BLaER1 treated with 17β-estradiol and CSF1 and Interleukin-3, amounts not matched to agents 10 nM and 100 nM (cell line): ENCODE results near the gene SPAST.

Experiments used
- H3K27ac ChIP-seq, 11 experiments: shearing (Covaris generic); formaldehyde crosslinking; 2 replicates each; pipeline ENCODE4 v1.8.1; 2022
- H3K27me3 ChIP-seq, 11 experiments: shearing (Covaris generic); formaldehyde crosslinking; 2 replicates each; pipeline ENCODE4 v1.8.1; 2022
- H3K36me3 ChIP-seq, 11 experiments: shearing (Covaris generic); formaldehyde crosslinking; 2 replicates each; pipeline ENCODE4 v1.8.1; 2022
- H3K4me1 ChIP-seq, 10 experiments: shearing (Covaris generic); formaldehyde crosslinking; 2 replicates each; pipeline ENCODE4 v1.8.1; 2022
- H3K4me2 ChIP-seq, 11 experiments: shearing (Covaris generic); formaldehyde crosslinking; 2 replicates each; pipeline ENCODE4 v1.8.1; 2022
- H3K4me3 ChIP-seq, 10 experiments: shearing (Covaris generic); formaldehyde crosslinking; 2 replicates each; pipeline ENCODE4 v1.8.1; 2022
- H3K9ac ChIP-seq, 11 experiments: shearing (Covaris generic); formaldehyde crosslinking; 2 replicates each; pipeline ENCODE4 v1.8.1; 2022
- H3K9me3 ChIP-seq, 11 experiments: shearing (Covaris generic); formaldehyde crosslinking; replicated peaks in 1 of 11; 2 replicates each; pipeline ENCODE4 v1.8.1; 2022
- H4K20me1 ChIP-seq, 11 experiments: shearing (Covaris generic); formaldehyde crosslinking; 2 replicates each; pipeline ENCODE4 v1.8.1; 2022
- Cebpa-rat ChIP-seq, 11 experiments: shearing (Covaris generic); IDR thresholded peaks; 2 replicates each; pipeline ENCODE4 v1.8.1; 2022

SPAST gene

DNA sequence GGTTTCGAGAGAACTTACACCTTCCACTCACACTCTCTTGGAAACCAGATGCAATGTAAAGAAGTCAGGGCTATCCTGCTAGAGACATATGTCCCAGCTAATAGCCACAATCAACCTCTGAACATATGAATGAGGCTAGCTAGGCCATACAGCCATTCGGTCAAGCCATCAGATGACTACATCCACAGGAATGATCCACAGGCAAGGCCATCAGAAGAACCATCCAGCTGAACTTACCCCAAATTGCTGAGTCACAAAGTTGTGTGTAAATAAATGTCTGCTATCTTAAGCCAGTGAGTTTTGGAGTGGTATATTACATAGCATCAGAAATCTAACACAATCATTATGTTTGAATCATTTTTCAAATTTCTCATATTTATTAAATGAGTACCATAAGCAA, 5.2 kb upstream of the SPAST start:
- Histone ChIP-seq H3K4me2 (no peak overlapping the region), H3K9ac (no peak overlapping the region), H3K4me3 (no peak overlapping the region), H3K27me3 (no peaks in the 10 kb centered on the region), H4K20me1 (no peaks in the 10 kb centered on the region), H3K4me1 (peaks cover 8 to 14% (median 11%) of the 10 kb centered on the region in 10 experiments), H3K9me3 (no peaks in the 10 kb centered on the region), H3K27ac (no peak overlapping the region), H3K36me3 (no peaks in the 10 kb centered on the region)
- TF ChIP-seq Cebpa-rat (IDR thresholded peaks at IDR 0.05) = no peak

DNA sequence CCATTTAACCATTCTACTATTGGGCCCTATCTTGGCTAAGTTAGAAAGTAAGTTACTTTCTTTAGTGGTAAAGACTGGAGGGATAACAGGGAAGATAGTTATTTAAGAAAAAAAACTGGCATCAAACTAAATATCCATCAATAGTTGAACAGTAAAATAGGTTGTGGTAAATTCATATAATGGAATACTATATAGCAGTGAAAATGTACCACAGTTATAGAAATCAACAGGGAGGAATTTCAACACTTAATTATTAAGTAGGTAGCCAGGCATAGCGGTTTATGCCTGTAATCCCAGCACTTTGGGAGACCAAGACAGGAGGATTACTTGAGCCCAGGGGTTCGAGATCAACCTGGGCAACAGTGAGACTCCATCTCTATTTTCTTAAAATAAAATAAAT, 3.1 kb upstream of the SPAST start:
- no peak for TF ChIP-seq Cebpa-rat (IDR thresholded peaks at IDR 0.05)
- Histone ChIP-seq H3K27ac (no peak overlapping the region), H3K36me3 (no peaks in the 10 kb centered on the region), H3K27me3 (no peaks in the 10 kb centered on the region), H3K9me3 (no peaks in the 10 kb centered on the region), H3K4me1 (peaks cover 15 to 23% (median 18%) of the 10 kb centered on the region in 10 experiments), H3K4me2 (no peak overlapping the region), H4K20me1 (peaks cover 0 to 11% (median 5%) of the 10 kb centered on the region in 11 experiments; a peak in 8 of 22 replicates), H3K4me3 (no peak overlapping the region), H3K9ac (no peak overlapping the region)

DNA sequence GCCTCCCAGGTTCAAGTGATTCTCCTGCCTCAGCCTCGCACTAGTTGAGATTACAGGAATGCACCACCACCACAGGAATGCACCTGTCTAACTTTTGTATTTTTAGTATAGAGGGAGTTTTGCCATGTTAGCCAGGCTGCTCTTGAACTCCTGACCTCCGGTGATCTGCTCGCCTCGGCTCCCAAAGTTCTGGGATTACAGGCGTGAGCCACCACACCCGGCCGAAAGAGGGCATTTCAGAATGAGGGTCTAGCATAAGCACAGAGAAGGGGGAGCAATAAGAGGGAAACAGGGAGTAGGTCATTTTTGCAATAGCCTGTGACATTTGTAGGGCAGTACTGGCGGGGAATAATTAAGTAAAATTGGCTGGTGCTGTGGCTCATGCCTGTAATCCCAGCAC, 1.9 kb upstream of the SPAST start:
- Histone ChIP-seq H3K9me3 (no peaks in the 10 kb centered on the region), H3K4me3 (no peak overlapping the region), H4K20me1 (peaks cover 0 to 21% (median 5%) of the 10 kb centered on the region in 11 experiments; a peak in 8 of 22 replicates), H3K27ac (no peak overlapping the region), H3K27me3 (no peaks in the 10 kb centered on the region), H3K9ac (no peak overlapping the region), H3K36me3 (peaks cover 0 to 8% (median 6%) of the 10 kb centered on the region in 11 experiments; a peak in 9 of 22 replicates), H3K4me2 (peak overlapping the region in 2 of 11 experiments; percentile 88 to 92; a peak in 1 of 22 replicates), H3K4me1 (peaks cover 27 to 34% (median 30%) of the 10 kb centered on the region in 10 experiments)
- no peak for TF ChIP-seq Cebpa-rat (IDR thresholded peaks at IDR 0.05)

DNA sequence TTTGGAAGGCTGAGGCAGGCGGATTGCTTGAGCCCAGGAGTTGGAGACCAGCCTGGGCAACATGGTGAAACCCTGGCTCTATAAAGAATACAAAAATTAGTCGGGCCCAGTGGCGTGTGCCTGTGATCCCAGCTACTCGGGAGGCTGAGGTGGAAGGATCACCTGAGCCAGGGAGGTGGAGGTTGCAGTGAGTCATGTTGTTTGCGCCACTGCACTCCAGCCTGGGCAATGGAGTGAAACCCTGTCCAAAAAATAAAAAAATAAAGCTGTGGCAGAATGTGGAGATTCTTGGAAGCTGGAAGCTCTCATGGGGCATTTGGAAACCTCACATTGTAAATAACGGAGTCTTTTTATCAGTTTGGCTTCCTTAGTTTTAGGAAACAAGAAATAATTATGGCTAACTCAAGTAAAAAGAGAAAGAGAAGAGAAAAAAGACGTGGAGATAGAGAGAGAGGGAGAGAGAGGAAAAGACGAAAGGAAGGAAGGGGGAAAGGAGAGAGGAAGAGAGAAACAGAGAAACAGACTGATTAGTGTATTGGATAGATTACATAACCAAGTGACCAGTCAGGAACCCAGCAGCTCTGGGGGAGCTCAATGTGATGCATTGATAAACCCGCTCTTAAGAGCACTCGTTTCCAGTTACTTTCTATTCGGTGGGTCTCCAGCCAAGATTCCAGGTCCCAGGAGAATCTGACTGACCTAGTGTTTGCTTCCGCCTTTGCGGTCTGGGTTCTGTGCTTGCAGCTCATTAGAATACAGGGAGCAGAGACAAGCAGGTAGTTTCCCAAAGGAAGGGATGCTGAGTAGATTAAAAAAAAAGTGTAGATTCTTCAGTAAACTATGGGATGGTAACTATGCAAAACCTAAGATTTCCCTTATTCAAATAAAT, 1.1 kb upstream of the SPAST start:
- Histone ChIP-seq H3K9ac (peak overlapping the region; percentile 74 to 93 (median 89); a peak in 20 of 22 replicates), H4K20me1 (peaks cover 0 to 22% (median 5%) of the 10 kb centered on the region in 11 experiments; a peak in 9 of 22 replicates)

DNA sequence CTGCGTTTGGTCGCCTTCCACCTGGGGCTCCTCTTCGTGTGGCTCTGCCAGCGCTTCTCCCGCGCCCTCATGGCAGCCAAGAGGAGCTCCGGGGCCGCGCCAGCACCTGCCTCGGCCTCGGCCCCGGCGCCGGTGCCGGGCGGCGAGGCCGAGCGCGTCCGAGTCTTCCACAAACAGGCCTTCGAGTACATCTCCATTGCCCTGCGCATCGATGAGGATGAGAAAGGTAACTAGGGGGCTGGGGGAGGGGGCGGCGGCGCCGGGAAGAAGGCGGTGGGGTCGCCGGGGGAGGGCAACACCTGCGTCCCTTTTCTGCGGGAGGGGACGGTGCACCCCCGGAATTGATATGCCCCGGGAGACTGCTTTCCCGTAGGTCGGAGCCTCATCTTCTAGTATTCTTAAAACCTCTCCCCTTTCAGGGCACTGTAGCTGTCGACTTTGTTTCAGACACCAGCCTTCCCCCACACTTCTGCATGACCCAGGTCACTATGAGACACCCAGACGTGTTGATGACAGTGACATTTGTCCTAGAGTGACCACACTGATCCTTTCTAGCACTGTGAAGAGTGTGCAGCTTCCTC, 755 bp downstream of the SPAST start:
- Histone ChIP-seq H3K9ac (peak overlapping the region; percentile 74 to 93 (median 89)), H3K36me3 (peaks cover 4 to 25% (median 14%) of the 10 kb centered on the region in 11 experiments; a peak in 13 of 22 replicates), H3K4me1 (peaks cover 28 to 43% (median 35%) of the 10 kb centered on the region in 10 experiments), H3K27ac (peak overlapping the region; percentile 71 to 92 (median 83)), H3K4me2 (peak overlapping the region; percentile 71 to 94 (median 91)), H3K27me3 (no peaks in the 10 kb centered on the region), H3K9me3 (no peaks in the 10 kb centered on the region), H4K20me1 (peaks cover 0 to 30% (median 5%) of the 10 kb centered on the region in 11 experiments; a peak in 9 of 22 replicates), H3K4me3 (peak overlapping the region; percentile 64 to 89 (median 80))
- no peak for TF ChIP-seq Cebpa-rat (IDR thresholded peaks at IDR 0.05)

More for the DNA sequence above, 1.1 kb upstream of the SPAST start:
- Histone ChIP-seq H3K36me3 (peaks cover 4 to 16% (median 8%) of the 10 kb centered on the region in 11 experiments; a peak in 9 of 22 replicates), H3K4me2 (peak overlapping the region; percentile 80 to 93 (median 86)), H3K9me3 (no peaks in the 10 kb centered on the region), H3K27me3 (no peaks in the 10 kb centered on the region), H3K27ac (peak overlapping the region in 8 of 11 experiments; percentile 71 to 92 (median 84); a peak in 14 of 22 replicates), H3K4me3 (peak overlapping the region; percentile 64 to 89 (median 80)), H3K4me1 (peaks cover 28 to 37% (median 33%) of the 10 kb centered on the region in 10 experiments)
- no peak for TF ChIP-seq Cebpa-rat (IDR thresholded peaks at IDR 0.05)

DNA sequence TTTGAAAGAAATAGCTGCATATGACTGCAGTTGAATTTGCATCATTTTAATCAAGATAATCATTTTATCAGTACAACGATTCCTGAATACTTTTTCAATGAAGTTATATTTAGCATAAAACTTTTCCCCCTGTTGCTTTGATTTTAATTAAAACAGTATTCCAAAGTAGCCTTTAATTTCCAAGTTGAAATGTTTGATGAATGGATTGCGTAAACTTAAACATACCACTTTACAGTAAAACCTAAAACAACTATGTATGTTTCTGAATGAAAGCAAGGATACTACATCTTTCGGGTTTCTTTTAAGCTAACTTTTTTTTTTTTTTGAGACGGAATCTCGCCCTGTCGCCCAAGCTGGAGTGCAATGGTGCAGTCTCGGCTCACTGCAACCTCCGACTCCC, 1.4 kb downstream of the SPAST start:
- Histone ChIP-seq H4K20me1 (peaks cover 0 to 34% (median 9%) of the 10 kb centered on the region in 11 experiments; a peak in 9 of 22 replicates), H3K9me3 (no peaks in the 10 kb centered on the region), H3K27ac (peak overlapping the region; percentile 71 to 92 (median 83); a peak in 17 of 22 replicates), H3K36me3 (peaks cover 4 to 25% (median 14%) of the 10 kb centered on the region in 11 experiments; a peak in 13 of 22 replicates), H3K27me3 (no peaks in the 10 kb centered on the region), H3K4me3 (peak overlapping the region; percentile 64 to 89 (median 80)), H3K4me2 (peak overlapping the region; percentile 71 to 94 (median 91)), H3K4me1 (peaks cover 28 to 49% (median 40%) of the 10 kb centered on the region in 10 experiments), H3K9ac (peak overlapping the region; percentile 74 to 93 (median 89))
- no peak for TF ChIP-seq Cebpa-rat (IDR thresholded peaks at IDR 0.05)

DNA sequence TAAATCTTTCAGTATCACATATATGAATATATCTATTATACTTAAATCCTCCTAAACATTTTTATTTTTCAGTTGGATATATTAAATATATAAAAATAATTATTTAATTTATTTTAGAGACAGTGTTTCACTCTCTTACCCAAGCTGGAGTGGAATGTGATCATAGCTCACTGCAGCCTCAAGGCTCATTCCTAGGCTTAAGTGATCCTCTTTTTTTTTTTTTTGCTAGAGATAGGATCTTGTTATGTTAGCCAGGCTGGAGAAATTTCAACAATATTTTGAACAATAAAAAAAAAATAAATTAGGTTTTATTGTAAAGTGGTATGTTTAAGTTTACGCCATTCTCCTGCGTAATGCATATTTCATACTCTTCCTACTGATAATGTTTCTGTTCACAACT, 4.2 kb downstream of the SPAST start:
- TF ChIP-seq Cebpa-rat (IDR thresholded peaks at IDR 0.05) = no peak
- Histone ChIP-seq H3K4me1 (peaks cover 20 to 45% (median 30%) of the 10 kb centered on the region in 10 experiments), H3K4me2 (no peak overlapping the region), H3K4me3 (no peak overlapping the region), H3K36me3 (peaks cover 20 to 48% (median 27%) of the 10 kb centered on the region in 11 experiments; a peak in 18 of 22 replicates), H3K9me3 (no peaks in the 10 kb centered on the region), H3K27me3 (no peaks in the 10 kb centered on the region), H4K20me1 (peaks cover 0 to 52% (median 12%) of the 10 kb centered on the region in 11 experiments; a peak in 11 of 22 replicates), H3K27ac (no peak overlapping the region), H3K9ac (no peak overlapping the region)

DNA sequence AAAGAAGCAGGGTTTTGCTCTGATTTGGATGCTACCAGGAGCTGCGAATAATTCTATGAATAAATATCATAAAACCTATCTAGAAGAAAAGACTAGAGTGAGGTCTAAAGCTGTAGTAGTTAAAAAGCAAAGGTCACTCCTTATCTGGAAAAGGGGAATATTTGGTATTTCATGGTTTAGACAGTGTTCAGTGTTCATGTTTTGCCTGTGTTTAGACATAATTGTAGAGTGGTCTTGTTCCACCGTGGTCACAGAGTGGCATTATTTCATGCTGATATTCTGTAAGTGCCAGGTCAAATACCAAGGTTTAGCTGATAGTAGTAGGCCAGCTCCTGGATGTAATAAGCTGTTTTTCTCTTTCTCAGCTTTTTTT, 10.8 kb downstream of the SPAST start:
- Histone ChIP-seq H3K4me1 (peaks cover 0 to 10% (median 4%) of the 10 kb centered on the region in 10 experiments; a peak in 8 of 20 replicates), H3K4me3 (no peak overlapping the region), H3K9me3 (no peaks in the 10 kb centered on the region), H3K9ac (no peak overlapping the region), H3K27ac (no peak overlapping the region), H3K4me2 (no peak overlapping the region), H3K36me3 (peaks cover 17 to 73% (median 32%) of the 10 kb centered on the region in 11 experiments; a peak in 19 of 22 replicates), H3K27me3 (no peaks in the 10 kb centered on the region), H4K20me1 (peaks cover 0 to 58% (median 20%) of the 10 kb centered on the region in 11 experiments; a peak in 13 of 22 replicates)
- TF ChIP-seq Cebpa-rat (IDR thresholded peaks at IDR 0.05) = no peak

DNA sequence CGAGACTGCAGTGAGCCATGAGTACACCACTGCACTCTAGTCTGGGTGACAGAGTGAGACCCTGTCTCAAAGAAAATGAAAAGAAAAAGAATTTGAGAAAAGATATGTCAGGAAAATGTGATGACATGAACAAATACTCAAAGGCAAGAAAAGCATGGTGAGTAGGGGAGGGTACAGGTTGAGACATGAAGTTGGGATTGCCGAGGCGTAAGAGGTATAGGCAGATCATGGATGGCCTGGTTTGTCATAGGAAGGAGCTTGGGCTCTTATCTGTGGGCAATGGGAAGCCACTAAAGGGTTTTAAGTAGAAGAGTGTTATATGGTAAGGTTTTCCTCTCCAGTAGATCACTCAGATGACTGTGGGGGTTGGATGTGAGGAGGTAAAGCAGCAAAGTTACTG, 32.3 kb downstream of the SPAST start:
- peaks cover 0 to 6% (median 0%) of the 10 kb centered on the region in 11 experiments; a peak in 2 of 22 replicates for H4K20me1 ChIP-seq
- H3K27ac ChIP-seq = no peak overlapping the region
- H3K27me3 ChIP-seq = no peaks in the 10 kb centered on the region
- TF ChIP-seq Cebpa-rat (IDR thresholded peaks at IDR 0.05) = no peak
- H3K9me3 ChIP-seq = peaks cover 0 to 6% (median 0%) of the 10 kb centered on the region in 11 experiments; a peak in 3 of 22 replicates
- no peak overlapping the region for H3K4me2 ChIP-seq
- no peak overlapping the region for H3K9ac ChIP-seq
- no peak overlapping the region for H3K4me3 ChIP-seq
- H3K36me3 ChIP-seq = peaks cover 15 to 57% (median 34%) of the 10 kb centered on the region in 11 experiments
- no peaks in the 10 kb centered on the region for H3K4me1 ChIP-seq
